ENCODE results near the gene CTNNA3.
"Not testable (repeated sequence)": the region's sequence is repeated elsewhere in the genome, so short reads cannot be mapped to it uniquely, and the experiment has no call there.

The CTNNA3 gene

DNA sequence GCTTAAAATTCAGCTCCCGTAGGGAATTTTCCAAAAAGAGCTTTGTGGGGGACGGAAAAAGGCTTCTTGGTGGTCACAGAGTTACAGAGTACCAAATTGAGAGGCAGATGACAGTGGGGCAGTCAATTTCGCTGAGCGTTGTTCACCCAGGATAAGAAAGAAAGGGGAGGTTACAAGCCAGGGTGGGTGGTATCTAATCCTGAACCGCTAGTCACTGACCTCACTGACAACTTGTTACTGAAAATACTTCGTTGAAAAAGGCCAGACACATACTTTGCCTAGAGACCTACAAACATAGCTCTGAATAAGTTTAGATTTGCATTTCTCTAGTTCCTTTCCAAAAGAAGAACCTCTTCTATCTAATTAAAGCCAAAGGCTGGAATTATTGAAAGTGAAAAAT lies at the start of gene CTNNA3:
TSS of gene CTNNA3 (minus strand) at position 167 of the 400 bp plus-strand sequence.
- no peak for DNase-seq (ENCODE audit: low spot score)

DNA sequence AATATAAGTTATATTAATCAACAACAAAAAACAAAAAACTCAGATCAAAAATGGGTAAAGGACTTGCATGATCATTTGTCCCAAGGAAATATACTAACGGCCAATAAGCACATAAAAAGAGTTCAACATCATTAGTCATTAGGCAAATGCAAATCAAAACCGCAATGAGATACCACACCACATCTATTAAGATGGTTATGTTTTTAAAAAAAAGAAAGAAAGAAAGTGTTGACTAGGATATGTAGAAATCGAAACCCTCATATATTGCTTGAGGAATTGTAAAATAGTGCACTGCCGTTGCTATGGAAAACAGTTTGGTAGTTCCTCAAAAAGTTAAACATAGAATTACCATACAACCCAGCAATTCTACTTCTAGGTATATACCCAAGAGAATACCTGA lies 39.4 kb upstream of the CTNNA3 start:
- no peak for DNase-seq (ENCODE audit: low spot score)

GRCh38 chr10:67733511-67733910 lies 37.5 kb upstream of the CTNNA3 start:
- no peak for DNase-seq (ENCODE audit: low spot score)

DNA sequence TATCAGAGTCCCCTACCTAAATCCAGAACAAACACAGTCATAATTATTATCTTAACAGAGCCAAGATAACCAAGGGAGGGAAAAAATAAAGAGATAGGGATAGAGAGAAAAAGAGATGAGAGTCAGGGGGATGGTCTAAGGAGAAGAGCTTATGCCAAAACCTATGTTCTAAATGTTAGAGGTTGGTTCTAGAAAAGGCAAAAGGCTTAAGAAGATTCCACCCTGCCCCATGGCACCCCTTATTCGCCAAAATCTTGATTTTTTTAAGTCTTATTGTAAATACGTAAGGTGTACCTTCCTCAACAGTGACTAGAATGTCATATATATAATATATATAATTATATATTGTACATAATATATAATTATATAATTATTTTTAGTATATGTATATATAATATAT lies 29.6 kb upstream of the CTNNA3 start:
- DNase-seq (ENCODE audit: low spot score) = no peak

DNA sequence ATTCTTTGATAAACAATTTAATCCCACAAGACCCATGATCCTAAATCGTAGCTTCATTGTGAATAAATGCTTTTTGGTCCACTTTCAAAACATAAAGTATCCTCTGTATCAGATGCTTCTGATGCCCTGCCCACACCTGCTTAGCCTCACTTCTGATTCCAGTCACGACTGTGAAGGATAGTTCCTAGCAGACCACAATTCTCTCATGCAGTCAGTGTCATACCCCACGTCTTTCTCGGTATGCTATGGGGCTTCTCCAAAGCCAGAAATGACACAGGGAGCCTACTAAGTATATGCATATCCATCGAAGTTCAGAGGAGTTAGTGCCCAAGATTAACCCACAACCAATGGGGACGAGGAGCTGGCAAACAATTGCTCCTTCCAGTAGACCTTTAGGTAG lies 27.6 kb upstream of the CTNNA3 start:
- no peak for DNase-seq (ENCODE audit: low spot score)

DNA sequence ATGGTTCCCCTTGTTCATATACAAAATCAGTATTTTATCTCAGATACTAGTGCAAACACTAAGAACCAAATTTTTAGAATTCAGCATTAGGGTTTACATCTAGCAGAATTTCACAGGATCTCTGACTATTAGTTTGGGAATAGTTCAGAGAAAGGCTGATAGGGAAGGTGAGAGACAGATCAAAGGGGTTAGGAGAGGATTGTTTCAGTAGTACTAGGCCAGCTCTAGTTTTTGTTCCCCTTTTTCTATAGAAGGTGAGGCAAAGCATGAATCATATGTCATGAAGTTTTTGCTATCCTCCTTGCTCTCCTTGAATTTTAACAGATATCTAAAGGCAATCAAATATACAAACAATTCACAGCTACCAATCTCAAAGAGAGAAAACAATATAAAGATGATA lies 26.1 kb upstream of the CTNNA3 start:
- no peak for DNase-seq (ENCODE audit: low spot score)

GRCh38 chr10:67716455-67716854 lies 20.5 kb upstream of the CTNNA3 start:
- not testable (repeated sequence) for DNase-seq (ENCODE audit: low spot score)

- DNase-seq (ENCODE audit: low spot score) = no peak
Measured at GRCh38 chr10:67705921-67706320, 9.9 kb upstream of the CTNNA3 start.

DNA sequence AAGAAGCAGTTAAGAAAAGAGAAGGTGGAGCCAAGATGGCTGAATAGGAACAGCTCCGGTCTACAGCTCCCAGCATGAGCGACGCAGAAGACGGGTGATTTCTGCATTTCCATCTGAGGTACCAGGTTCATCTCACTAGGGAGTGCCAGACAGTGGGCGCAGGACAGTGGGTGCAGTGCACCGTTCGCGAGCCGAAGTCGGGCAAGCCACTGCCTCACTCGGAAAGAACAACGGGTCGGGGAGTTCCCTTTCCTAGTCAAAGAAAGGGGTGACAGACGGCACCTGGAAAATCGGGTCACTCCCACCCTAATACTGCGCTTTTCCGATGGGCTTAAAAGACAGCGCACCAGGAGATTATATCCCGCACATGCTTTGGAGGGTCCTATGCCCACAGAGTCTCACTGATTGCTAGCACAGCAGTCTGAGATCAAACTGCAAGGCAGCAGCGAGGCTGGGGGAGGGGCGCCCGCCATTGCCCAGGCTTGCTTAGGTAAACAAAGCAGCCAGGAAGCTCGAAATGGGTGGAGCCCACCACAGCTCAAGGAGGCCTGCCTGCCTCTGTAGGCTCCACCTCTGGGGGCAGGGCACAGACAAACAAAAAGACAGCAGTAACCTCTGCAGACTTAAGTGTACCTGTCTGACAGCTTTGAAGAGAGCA lies 3.7 kb upstream of the CTNNA3 start:
- not testable (repeated sequence) for DNase-seq (ENCODE audit: low spot score)

GRCh38 chr10:67698164-67698563 lies 2.2 kb upstream of the CTNNA3 start:
- no peak for DNase-seq (ENCODE audit: low spot score)

- peak; percentile 74 for DNase-seq (ENCODE audit: low spot score)
Measured at GRCh38 chr10:67697724-67698131, 1.7 kb upstream of the CTNNA3 start.

- no peak for DNase-seq (ENCODE audit: low spot score)
Measured at GRCh38 chr10:67696679-67697078, 684 bp upstream of the CTNNA3 start.

- no peak for DNase-seq (ENCODE audit: low spot score)
Measured at GRCh38 chr10:67695555-67695954, 440 bp downstream of the CTNNA3 start.

DNA sequence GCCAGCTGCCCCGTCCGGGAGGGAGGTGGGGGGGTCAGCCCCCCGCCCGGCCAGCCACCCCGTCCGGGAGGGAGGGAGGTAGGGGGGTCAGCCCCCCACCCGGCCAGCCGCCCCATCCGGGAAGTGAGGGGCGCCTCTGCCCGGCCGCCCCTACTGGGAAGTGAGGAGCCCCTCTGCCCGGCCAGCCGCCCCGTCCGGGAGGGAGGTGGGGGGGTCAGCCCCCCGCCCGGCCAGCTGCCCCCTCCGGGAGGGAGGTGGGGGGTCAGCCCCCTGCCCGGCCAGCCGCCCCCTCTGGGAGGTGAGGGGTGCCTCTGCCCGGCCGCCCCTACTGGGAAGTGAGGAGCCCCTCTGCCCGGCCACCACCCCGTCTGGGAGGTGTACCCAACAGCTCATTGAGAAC lies 4.1 kb downstream of the CTNNA3 start:
- not testable (repeated sequence) for DNase-seq (ENCODE audit: low spot score)

GRCh38 chr10:67690540-67690939 lies 5.5 kb downstream of the CTNNA3 start:
- not testable (repeated sequence) for DNase-seq (ENCODE audit: low spot score)

GRCh38 chr10:67684140-67684539 lies 11.9 kb downstream of the CTNNA3 start:
- DNase-seq (ENCODE audit: low spot score) = not testable (repeated sequence)

GRCh38 chr10:67678335-67678974 lies 17.5 kb downstream of the CTNNA3 start:
- DNase-seq (ENCODE audit: low spot score) = no peak

DNA sequence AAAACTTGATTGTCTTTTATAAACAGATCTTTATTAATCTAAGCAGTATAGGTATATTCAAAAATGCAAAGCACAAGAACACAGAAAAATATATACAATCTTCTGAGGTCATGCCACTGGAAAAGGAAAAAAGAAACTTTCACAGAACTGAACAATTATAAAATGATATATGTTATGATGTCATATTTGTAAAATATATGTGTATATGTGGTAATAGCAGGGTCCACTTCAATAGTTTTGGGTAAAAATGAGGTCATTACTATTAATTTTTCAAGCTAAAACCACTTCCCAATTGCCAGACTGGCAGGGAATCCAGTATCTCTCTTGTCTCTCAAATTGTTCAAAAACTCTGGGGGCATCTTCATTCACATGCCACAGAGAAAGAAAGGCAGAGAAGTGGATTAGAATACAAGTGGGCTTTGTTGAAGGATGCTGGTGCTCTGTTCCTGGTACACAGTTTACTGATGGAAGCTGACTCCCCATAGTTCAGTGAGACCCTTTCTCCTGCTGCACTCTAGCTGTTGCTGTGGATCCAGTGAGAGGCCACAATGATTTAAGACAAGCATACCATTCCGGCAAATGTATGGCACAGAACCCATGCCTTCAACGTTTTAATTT lies 19.7 kb downstream of the CTNNA3 start:
- DNase-seq (ENCODE audit: low spot score) = no peak

- DNase-seq (ENCODE audit: low spot score) = no peak
Measured at GRCh38 chr10:67670401-67670800, 25.6 kb downstream of the CTNNA3 start.

DNA sequence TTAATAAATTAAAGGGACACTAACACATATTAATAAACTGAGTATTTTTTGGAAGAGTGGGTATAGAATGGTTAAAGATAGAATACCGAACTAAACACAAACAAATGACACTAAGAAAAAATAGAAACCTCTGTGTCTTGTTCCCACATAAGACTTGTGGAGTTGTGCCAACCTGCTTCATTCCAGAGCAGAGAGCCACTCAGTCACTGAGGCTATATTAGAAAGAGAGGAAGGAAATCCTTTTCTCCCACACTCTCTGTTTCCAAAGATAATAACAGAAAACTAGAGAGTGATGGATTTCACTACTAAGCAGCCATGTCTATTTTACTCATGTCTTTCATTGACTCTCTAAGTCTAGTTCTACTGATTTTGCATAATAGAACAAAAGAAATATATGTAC lies 26.0 kb downstream of the CTNNA3 start:
- DNase-seq (ENCODE audit: low spot score) = no peak

DNA sequence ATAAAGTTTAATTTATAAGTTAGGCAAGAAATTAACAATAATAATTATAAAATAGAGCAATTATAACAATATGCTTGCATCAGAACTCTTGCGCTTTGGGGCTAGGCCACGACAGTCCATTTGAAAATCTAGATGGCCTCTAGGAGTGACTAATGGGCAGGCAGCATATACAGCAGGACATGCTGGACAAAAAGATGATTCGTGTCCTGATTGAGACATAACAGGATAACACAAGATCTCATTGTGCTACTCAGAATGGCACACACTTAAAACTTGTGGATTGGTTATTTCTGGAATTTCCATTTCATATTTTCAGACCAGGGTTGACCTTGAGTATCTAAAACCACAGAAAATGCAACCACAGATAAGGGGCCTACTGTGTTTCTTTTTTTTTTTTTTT lies 27.5 kb downstream of the CTNNA3 start:
- DNase-seq (ENCODE audit: low spot score) = no peak

DNA sequence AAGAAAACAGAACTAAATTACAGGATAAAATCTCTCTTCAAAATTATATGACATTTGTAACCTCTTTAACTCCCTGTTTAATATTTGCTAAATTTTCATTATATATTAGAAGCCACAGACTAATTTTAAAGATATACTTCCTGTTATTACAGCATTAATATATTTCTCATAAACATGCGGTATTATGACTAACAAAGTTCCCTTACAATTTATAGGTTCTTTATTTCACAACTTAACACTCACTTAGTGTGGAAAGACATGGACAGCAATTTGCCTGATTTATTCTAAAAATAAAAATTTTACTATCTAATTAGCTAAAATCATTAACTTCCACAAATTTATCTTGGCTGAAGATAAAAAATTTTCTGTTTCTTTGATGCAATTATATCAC lies 29.0 kb downstream of the CTNNA3 start:
- no peak for DNase-seq (ENCODE audit: low spot score)

- peak; percentile 32 for DNase-seq (ENCODE audit: low spot score)
Measured at GRCh38 chr10:67666416-67667034, 29.5 kb downstream of the CTNNA3 start.

Measured in cerebellar cortex (tissue), 1 donor.